Measurements from ENCODE around the gene HIVEP3. TPM values are rescaled to one million over a fixed set of nuclear protein-coding genes. Genes with fewer than 3 reads are reported as not detected.

The HIVEP3 gene
- total RNA-seq, 1 experiment from 2014 or later, result 0.55 TPM

DNA sequence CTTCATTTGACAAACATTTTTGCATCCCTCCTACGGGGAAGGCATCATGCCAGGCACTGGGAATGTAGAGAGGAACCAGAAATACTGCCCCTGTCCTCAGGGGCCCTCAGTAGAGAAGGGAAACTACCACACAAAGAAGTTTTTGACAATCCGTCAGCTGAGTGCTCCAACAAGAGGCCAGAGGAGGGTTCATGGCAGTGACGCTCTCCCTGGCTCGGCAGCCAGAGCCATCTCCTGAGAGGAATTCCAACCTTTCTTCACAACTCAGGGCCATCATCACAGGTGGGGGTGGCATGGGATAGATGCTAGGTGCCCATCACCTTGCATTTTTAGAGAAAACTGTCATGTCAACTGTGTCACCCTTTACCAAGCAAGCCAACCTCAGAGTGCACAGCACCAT lies 154.1 kb downstream of the HIVEP3 start:
- ChIA-PET CTCF (no interaction called here), POLR2A (no interaction called here)
- Mint-ChIP-seq H3K27ac (no peak overlapping the region), H3K9me3 (peaks cover 17% of the 10 kb centered on the region), H3K4me1 (no peaks in the 10 kb centered on the region), H3K4me3 (no peak overlapping the region), H3K36me3 (peaks cover 8% of the 10 kb centered on the region; the same call in 1 of the 2 replicates), H3K27me3 (ENCODE audit: low read depth) (no peaks in the 10 kb centered on the region)
- TF ChIP-seq MXD4 (CRISPR knock-in tag; IDR thresholded peaks at IDR 0.05; ENCODE audit: borderline replicate concordance) (no peak), SP1 (CRISPR knock-in tag; conservative IDR thresholded peaks at IDR 0.05) (no peak), ZNF671 (CRISPR knock-in tag; IDR thresholded peaks at IDR 0.05) (no peak), GTF2I (CRISPR knock-in tag; conservative IDR thresholded peaks at IDR 0.05) (no peak), ZBTB21 (CRISPR knock-in tag; IDR thresholded peaks at IDR 0.05; ENCODE audit: borderline replicate concordance) (no peak), GABPB1 (CRISPR knock-in tag; IDR thresholded peaks at IDR 0.05) (no peak), HMGA2 (CRISPR knock-in tag; IDR thresholded peaks at IDR 0.05) (no peak), NFYB (CRISPR knock-in tag; conservative IDR thresholded peaks at IDR 0.05; ENCODE audit: low read depth) (no peak), NFATC4 (CRISPR knock-in tag; IDR thresholded peaks at IDR 0.05) (no peak), ZNF263 (CRISPR knock-in tag; IDR thresholded peaks at IDR 0.05; ENCODE audit: low read depth) (no peak)
- TF ChIP-seq, protein P1, sequence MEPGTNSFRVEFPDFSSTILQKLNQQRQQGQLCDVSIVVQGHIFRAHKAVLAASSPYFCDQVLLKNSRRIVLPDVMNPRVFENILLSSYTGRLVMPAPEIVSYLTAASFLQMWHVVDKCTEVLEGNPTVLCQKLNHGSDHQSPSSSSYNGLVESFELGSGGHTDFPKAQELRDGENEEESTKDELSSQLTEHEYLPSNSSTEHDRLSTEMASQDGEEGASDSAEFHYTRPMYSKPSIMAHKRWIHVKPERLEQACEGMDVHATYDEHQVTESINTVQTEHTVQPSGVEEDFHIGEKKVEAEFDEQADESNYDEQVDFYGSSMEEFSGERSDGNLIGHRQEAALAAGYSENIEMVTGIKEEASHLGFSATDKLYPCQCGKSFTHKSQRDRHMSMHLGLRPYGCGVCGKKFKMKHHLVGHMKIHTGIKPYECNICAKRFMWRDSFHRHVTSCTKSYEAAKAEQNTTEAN (CRISPR knock-in tag; IDR thresholded peaks at IDR 0.05), result no peak
- TF ChIP-seq, protein P2, sequence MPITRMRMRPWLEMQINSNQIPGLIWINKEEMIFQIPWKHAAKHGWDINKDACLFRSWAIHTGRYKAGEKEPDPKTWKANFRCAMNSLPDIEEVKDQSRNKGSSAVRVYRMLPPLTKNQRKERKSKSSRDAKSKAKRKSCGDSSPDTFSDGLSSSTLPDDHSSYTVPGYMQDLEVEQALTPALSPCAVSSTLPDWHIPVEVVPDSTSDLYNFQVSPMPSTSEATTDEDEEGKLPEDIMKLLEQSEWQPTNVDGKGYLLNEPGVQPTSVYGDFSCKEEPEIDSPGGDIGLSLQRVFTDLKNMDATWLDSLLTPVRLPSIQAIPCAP (CRISPR knock-in tag; IDR thresholded peaks at IDR 0.05), result no peak
- TF ChIP-seq, protein P3, sequence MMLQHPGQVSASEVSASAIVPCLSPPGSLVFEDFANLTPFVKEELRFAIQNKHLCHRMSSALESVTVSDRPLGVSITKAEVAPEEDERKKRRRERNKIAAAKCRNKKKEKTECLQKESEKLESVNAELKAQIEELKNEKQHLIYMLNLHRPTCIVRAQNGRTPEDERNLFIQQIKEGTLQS (CRISPR knock-in tag; conservative IDR thresholded peaks at IDR 0.05), result no peak
- TF ChIP-seq, protein P4, sequence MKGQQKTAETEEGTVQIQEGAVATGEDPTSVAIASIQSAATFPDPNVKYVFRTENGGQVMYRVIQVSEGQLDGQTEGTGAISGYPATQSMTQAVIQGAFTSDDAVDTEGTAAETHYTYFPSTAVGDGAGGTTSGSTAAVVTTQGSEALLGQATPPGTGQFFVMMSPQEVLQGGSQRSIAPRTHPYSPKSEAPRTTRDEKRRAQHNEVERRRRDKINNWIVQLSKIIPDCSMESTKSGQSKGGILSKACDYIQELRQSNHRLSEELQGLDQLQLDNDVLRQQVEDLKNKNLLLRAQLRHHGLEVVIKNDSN (CRISPR knock-in tag; IDR thresholded peaks at IDR 0.05), result no peak
- TF ChIP-seq, protein P5, sequence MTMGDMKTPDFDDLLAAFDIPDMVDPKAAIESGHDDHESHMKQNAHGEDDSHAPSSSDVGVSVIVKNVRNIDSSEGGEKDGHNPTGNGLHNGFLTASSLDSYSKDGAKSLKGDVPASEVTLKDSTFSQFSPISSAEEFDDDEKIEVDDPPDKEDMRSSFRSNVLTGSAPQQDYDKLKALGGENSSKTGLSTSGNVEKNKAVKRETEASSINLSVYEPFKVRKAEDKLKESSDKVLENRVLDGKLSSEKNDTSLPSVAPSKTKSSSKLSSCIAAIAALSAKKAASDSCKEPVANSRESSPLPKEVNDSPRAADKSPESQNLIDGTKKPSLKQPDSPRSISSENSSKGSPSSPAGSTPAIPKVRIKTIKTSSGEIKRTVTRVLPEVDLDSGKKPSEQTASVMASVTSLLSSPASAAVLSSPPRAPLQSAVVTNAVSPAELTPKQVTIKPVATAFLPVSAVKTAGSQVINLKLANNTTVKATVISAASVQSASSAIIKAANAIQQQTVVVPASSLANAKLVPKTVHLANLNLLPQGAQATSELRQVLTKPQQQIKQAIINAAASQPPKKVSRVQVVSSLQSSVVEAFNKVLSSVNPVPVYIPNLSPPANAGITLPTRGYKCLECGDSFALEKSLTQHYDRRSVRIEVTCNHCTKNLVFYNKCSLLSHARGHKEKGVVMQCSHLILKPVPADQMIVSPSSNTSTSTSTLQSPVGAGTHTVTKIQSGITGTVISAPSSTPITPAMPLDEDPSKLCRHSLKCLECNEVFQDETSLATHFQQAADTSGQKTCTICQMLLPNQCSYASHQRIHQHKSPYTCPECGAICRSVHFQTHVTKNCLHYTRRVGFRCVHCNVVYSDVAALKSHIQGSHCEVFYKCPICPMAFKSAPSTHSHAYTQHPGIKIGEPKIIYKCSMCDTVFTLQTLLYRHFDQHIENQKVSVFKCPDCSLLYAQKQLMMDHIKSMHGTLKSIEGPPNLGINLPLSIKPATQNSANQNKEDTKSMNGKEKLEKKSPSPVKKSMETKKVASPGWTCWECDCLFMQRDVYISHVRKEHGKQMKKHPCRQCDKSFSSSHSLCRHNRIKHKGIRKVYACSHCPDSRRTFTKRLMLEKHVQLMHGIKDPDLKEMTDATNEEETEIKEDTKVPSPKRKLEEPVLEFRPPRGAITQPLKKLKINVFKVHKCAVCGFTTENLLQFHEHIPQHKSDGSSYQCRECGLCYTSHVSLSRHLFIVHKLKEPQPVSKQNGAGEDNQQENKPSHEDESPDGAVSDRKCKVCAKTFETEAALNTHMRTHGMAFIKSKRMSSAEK (CRISPR knock-in tag; IDR thresholded peaks at IDR 0.05; ENCODE audit: borderline replicate concordance), result no peak
- TF ChIP-seq, protein P6, sequence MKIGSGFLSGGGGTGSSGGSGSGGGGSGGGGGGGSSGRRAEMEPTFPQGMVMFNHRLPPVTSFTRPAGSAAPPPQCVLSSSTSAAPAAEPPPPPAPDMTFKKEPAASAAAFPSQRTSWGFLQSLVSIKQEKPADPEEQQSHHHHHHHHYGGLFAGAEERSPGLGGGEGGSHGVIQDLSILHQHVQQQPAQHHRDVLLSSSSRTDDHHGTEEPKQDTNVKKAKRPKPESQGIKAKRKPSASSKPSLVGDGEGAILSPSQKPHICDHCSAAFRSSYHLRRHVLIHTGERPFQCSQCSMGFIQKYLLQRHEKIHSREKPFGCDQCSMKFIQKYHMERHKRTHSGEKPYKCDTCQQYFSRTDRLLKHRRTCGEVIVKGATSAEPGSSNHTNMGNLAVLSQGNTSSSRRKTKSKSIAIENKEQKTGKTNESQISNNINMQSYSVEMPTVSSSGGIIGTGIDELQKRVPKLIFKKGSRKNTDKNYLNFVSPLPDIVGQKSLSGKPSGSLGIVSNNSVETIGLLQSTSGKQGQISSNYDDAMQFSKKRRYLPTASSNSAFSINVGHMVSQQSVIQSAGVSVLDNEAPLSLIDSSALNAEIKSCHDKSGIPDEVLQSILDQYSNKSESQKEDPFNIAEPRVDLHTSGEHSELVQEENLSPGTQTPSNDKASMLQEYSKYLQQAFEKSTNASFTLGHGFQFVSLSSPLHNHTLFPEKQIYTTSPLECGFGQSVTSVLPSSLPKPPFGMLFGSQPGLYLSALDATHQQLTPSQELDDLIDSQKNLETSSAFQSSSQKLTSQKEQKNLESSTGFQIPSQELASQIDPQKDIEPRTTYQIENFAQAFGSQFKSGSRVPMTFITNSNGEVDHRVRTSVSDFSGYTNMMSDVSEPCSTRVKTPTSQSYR (CRISPR knock-in tag; IDR thresholded peaks at IDR 0.05), result no peak
- ATAC-seq, result no peak
- no peak for DNase-seq (ENCODE audit: low spot score)

DNA sequence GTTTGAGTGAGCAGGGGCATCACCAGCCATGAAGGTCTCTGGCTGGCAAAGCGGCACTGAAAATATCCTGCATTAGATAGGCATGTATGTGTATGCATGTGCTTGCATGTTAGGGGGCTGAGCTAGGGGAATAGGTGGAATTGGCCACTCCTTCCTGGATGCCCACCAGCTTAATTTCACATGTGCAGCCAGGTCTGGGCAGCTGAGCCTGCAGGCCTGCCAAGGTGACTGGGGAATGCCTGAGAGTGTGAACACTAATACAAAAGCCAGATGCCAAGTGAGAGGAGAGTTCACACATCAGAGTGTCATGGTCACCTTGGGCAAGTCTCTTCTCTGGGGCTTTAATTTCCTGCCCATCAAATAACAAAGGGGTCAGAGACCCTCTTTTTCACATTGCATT lies 155.9 kb downstream of the HIVEP3 start:
- ChIA-PET POLR2A (interaction anchor here (0.6 kb wide), 1 partner anchor 74 kb away, joined by 3 read pairs; no protein-coding TSS in a partner anchor), CTCF (interaction anchor here (1.2 kb wide), 1 partner anchor 19 kb away, joined by 4 read pairs; no protein-coding TSS in a partner anchor)
- Mint-ChIP-seq H3K4me1 (no peaks in the 10 kb centered on the region), H3K36me3 (peaks cover 8% of the 10 kb centered on the region; the same call in 1 of the 2 replicates), H3K27me3 (ENCODE audit: low read depth) (no peaks in the 10 kb centered on the region), H3K27ac (no peak overlapping the region), H3K4me3 (no peak overlapping the region), H3K9me3 (peaks cover 20% of the 10 kb centered on the region)
- DNase-seq (ENCODE audit: low spot score) (no peak), ATAC-seq (no peak)
- TF ChIP-seq ZNF396 (CRISPR knock-in tag; IDR thresholded peaks at IDR 0.05; ENCODE audit: borderline replicate concordance), result no peak
- TF ChIP-seq NFATC4 (CRISPR knock-in tag; IDR thresholded peaks at IDR 0.05), result no peak
- no peak for TF ChIP-seq ZNF138 (CRISPR knock-in tag; conservative IDR thresholded peaks at IDR 0.05)
- TF ChIP-seq ZNF671 (CRISPR knock-in tag; IDR thresholded peaks at IDR 0.05), result no peak
- no peak for TF ChIP-seq CREM (CRISPR knock-in tag; IDR thresholded peaks at IDR 0.05)
- no peak for TF ChIP-seq MXD4 (CRISPR knock-in tag; IDR thresholded peaks at IDR 0.05; ENCODE audit: borderline replicate concordance)
- TF ChIP-seq, protein P7, sequence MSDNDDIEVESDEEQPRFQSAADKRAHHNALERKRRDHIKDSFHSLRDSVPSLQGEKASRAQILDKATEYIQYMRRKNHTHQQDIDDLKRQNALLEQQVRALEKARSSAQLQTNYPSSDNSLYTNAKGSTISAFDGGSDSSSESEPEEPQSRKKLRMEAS (CRISPR knock-in tag; IDR thresholded peaks at IDR 0.05), result no peak
- no peak for TF ChIP-seq NFYB (CRISPR knock-in tag; conservative IDR thresholded peaks at IDR 0.05; ENCODE audit: low read depth)
- TF ChIP-seq, protein P8, sequence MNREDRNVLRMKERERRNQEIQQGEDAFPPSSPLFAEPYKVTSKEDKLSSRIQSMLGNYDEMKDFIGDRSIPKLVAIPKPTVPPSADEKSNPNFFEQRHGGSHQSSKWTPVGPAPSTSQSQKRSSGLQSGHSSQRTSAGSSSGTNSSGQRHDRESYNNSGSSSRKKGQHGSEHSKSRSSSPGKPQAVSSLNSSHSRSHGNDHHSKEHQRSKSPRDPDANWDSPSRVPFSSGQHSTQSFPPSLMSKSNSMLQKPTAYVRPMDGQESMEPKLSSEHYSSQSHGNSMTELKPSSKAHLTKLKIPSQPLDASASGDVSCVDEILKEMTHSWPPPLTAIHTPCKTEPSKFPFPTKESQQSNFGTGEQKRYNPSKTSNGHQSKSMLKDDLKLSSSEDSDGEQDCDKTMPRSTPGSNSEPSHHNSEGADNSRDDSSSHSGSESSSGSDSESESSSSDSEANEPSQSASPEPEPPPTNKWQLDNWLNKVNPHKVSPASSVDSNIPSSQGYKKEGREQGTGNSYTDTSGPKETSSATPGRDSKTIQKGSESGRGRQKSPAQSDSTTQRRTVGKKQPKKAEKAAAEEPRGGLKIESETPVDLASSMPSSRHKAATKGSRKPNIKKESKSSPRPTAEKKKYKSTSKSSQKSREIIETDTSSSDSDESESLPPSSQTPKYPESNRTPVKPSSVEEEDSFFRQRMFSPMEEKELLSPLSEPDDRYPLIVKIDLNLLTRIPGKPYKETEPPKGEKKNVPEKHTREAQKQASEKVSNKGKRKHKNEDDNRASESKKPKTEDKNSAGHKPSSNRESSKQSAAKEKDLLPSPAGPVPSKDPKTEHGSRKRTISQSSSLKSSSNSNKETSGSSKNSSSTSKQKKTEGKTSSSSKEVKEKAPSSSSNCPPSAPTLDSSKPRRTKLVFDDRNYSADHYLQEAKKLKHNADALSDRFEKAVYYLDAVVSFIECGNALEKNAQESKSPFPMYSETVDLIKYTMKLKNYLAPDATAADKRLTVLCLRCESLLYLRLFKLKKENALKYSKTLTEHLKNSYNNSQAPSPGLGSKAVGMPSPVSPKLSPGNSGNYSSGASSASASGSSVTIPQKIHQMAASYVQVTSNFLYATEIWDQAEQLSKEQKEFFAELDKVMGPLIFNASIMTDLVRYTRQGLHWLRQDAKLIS (CRISPR knock-in tag; IDR thresholded peaks at IDR 0.05; ENCODE audit: borderline replicate concordance), result no peak

All from WTC11 (cell line).